ELF-1 (cell line): ENCODE results near the gene PPP1R37.

Experiments
- DNase-seq: peaks from one replicate; pipeline ENCODE4 v3.0.0-alpha.2; 2016; ENCODE audit warnings: low read depth, low spot score

PPP1R37 gene

GRCh38 chr19:45092747-45093678 is at the start of gene PPP1R37:
Gene PPP1R37 (plus strand): TSS chr19:45093179. CDS start chr19:45093326, 147 bp downstream.
- DNase-seq, result peak; percentile 97

- DNase-seq, result no peak
Measured at GRCh38 chr19:45045671-45046353, 47.2 kb upstream of the PPP1R37 start.

GRCh38 chr19:45046355-45046754 is 46.6 kb upstream of the PPP1R37 start:
- DNase-seq, result no peak

- no peak for DNase-seq
Measured at GRCh38 chr19:45047188-45047797, 45.7 kb upstream of the PPP1R37 start.

GRCh38 chr19:45049073-45049736 is 43.8 kb upstream of the PPP1R37 start:
- no peak for DNase-seq

GRCh38 chr19:45050036-45050435 is 42.9 kb upstream of the PPP1R37 start:
- DNase-seq, result no peak

- no peak for DNase-seq
Measured at GRCh38 chr19:45051929-45052579, 40.9 kb upstream of the PPP1R37 start.

GRCh38 chr19:45056831-45057230 is 36.1 kb upstream of the PPP1R37 start:
- no peak for DNase-seq

GRCh38 chr19:45057444-45057843 is 35.5 kb upstream of the PPP1R37 start:
- DNase-seq, result no peak

GRCh38 chr19:45058622-45059159 is 34.3 kb upstream of the PPP1R37 start:
- no peak for DNase-seq

GRCh38 chr19:45059258-45059965 is 33.6 kb upstream of the PPP1R37 start:
- DNase-seq, result peak; percentile 91

- no peak for DNase-seq
Measured at GRCh38 chr19:45061965-45062364, 31.0 kb upstream of the PPP1R37 start.

GRCh38 chr19:45063851-45064801 is 28.9 kb upstream of the PPP1R37 start:
- DNase-seq, result no peak

GRCh38 chr19:45066921-45067661 is 25.9 kb upstream of the PPP1R37 start:
- DNase-seq, result peak; percentile 75

- no peak for DNase-seq
Measured at GRCh38 chr19:45068041-45068440, 24.9 kb upstream of the PPP1R37 start.

- DNase-seq, result peak; percentile 78
Measured at GRCh38 chr19:45069056-45069455, 23.9 kb upstream of the PPP1R37 start.

- DNase-seq, result no peak
Measured at GRCh38 chr19:45070214-45070613, 22.8 kb upstream of the PPP1R37 start.

GRCh38 chr19:45070861-45071544 is 22.0 kb upstream of the PPP1R37 start:
- no peak for DNase-seq
